Measurements from ENCODE around the gene TMEM17. TPM values are rescaled to one million over a fixed set of nuclear protein-coding genes. Genes with fewer than 3 reads are reported as not detected.

The TMEM17 gene
- total and polyA plus RNA-seq, 2 of the 13 experiments (the other 11 are each of a cell fraction or from before 2014, with no cell fraction given), result 0.22 to 0.50 TPM

DNA sequence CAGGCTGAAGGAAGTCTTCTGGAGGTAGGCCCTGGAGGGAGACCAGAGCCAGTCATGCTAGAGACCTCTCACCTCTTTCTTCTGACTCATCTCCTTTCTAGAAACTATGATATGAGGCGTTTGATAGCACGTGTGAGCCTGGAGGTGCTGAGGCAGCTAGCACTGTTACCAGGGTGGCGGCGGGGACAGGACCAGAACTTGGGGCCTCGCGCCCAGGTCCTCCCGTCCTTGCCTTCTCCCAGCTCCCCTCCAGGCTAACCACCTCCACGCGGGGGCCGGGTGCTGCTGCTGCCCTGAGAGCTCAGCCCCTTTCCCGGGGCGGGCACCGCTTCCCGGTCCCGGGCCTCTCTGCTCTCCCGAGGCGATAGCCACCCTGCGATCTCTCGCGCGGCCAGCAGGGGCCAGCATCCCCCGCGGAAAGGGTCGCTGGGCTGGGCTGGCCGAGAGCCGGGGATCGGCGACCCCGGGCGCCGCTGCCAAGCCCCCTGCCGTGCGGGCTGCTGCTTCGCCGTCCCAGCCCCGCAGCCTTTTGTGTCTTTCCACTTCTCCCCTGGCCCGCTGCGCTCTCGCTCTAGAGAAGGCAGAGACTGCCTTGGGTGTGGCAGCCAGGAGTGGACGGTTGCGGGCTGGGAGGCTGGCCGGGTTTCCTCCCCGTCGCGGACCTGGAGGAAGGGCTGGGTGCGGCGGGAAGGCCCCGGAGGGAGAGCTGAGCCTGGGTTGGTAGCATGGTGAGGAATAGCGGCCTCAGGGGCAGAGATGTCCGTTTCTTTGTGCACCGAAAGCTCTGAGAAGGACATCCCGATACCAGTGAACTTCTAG is 49.1 kb downstream of the TMEM17 start (continued):
- TF ChIP-seq, protein P1, sequence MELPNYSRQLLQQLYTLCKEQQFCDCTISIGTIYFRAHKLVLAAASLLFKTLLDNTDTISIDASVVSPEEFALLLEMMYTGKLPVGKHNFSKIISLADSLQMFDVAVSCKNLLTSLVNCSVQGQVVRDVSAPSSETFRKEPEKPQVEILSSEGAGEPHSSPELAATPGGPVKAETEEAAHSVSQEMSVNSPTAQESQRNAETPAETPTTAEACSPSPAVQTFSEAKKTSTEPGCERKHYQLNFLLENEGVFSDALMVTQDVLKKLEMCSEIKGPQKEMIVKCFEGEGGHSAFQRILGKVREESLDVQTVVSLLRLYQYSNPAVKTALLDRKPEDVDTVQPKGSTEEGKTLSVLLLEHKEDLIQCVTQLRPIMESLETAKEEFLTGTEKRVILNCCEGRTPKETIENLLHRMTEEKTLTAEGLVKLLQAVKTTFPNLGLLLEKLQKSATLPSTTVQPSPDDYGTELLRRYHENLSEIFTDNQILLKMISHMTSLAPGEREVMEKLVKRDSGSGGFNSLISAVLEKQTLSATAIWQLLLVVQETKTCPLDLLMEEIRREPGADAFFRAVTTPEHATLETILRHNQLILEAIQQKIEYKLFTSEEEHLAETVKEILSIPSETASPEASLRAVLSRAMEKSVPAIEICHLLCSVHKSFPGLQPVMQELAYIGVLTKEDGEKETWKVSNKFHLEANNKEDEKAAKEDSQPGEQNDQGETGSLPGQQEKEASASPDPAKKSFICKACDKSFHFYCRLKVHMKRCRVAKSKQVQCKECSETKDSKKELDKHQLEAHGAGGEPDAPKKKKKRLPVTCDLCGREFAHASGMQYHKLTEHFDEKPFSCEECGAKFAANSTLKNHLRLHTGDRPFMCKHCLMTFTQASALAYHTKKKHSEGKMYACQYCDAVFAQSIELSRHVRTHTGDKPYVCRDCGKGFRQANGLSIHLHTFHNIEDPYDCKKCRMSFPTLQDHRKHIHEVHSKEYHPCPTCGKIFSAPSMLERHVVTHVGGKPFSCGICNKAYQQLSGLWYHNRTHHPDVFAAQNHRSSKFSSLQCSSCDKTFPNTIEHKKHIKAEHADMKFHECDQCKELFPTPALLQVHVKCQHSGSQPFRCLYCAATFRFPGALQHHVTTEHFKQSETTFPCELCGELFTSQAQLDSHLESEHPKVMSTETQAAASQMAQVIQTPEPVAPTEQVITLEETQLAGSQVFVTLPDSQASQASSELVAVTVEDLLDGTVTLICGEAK (IDR thresholded peaks at IDR 0.05), result no peak
- TF ChIP-seq, protein P1 (CRISPR knock-in tag; IDR thresholded peaks at IDR 0.05), result peak; percentile 92
- TF ChIP-seq SRY (CRISPR knock-in tag; IDR thresholded peaks at IDR 0.05) (peak; percentile 63; the same call in 1 of the 2 replicates), PHB2 (IDR thresholded peaks at IDR 0.05; ENCODE audit: partially characterized antibody) (no peak), MAF1 (CRISPR knock-in tag; IDR thresholded peaks at IDR 0.05; ENCODE audit: borderline replicate concordance) (peak; percentile 66; the same call in 1 of the 2 replicates), RFXANK (CRISPR knock-in tag; IDR thresholded peaks at IDR 0.05) (no peak), HOXA5 (CRISPR knock-in tag; IDR thresholded peaks at IDR 0.05) (peak; percentile 96), TARDBP (CRISPR knock-in tag; IDR thresholded peaks at IDR 0.05) (peak; percentile 49; the same call in 1 of the 2 replicates), DMAP1 (CRISPR knock-in tag; IDR thresholded peaks at IDR 0.05) (peak; percentile 57), GABPA (IDR thresholded peaks at IDR 0.05; ENCODE audit: low read depth, low read length) (no peak), GABPA (CRISPR knock-in tag; IDR thresholded peaks at IDR 0.05; ENCODE audit: low read depth) (no peak), ZNF350 (CRISPR knock-in tag; IDR thresholded peaks at IDR 0.05; ENCODE audit: borderline replicate concordance, low read depth) (peak; percentile 81; the same call in 1 of the 2 replicates), SNRNP70 (IDR thresholded peaks at IDR 0.05; ENCODE audit: low read depth, low read length) (no peak), ZNF34 (CRISPR knock-in tag; IDR thresholded peaks at IDR 0.05; ENCODE audit: borderline replicate concordance) (0 out of 2 replicates have a peak, but pooled peaks have one; percentile 40)
- TF ChIP-seq, protein P2, sequence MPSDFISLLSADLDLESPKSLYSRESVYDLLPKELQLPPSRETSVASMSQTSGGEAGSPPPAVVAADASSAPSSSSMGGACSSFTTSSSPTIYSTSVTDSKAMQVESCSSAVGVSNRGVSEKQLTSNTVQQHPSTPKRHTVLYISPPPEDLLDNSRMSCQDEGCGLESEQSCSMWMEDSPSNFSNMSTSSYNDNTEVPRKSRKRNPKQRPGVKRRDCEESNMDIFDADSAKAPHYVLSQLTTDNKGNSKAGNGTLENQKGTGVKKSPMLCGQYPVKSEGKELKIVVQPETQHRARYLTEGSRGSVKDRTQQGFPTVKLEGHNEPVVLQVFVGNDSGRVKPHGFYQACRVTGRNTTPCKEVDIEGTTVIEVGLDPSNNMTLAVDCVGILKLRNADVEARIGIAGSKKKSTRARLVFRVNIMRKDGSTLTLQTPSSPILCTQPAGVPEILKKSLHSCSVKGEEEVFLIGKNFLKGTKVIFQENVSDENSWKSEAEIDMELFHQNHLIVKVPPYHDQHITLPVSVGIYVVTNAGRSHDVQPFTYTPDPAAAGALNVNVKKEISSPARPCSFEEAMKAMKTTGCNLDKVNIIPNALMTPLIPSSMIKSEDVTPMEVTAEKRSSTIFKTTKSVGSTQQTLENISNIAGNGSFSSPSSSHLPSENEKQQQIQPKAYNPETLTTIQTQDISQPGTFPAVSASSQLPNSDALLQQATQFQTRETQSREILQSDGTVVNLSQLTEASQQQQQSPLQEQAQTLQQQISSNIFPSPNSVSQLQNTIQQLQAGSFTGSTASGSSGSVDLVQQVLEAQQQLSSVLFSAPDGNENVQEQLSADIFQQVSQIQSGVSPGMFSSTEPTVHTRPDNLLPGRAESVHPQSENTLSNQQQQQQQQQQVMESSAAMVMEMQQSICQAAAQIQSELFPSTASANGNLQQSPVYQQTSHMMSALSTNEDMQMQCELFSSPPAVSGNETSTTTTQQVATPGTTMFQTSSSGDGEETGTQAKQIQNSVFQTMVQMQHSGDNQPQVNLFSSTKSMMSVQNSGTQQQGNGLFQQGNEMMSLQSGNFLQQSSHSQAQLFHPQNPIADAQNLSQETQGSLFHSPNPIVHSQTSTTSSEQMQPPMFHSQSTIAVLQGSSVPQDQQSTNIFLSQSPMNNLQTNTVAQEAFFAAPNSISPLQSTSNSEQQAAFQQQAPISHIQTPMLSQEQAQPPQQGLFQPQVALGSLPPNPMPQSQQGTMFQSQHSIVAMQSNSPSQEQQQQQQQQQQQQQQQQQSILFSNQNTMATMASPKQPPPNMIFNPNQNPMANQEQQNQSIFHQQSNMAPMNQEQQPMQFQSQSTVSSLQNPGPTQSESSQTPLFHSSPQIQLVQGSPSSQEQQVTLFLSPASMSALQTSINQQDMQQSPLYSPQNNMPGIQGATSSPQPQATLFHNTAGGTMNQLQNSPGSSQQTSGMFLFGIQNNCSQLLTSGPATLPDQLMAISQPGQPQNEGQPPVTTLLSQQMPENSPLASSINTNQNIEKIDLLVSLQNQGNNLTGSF (CRISPR knock-in tag; IDR thresholded peaks at IDR 0.05), result peak; percentile 93
